ENCODE data around the gene DDI1.

Gene DDI1

GRCh38 chr11:104086621-104087020 is 50.2 kb downstream of the DDI1 start:
- Histone ChIP-seq H3K4me3 (ENCODE audit: low read depth in 1 of 2, low read length in 2 of 2) (no peak overlapping the region), H3K9ac (ENCODE audit: low read length) (no peak overlapping the region)

More at GRCh38 chr11:104086621-104087020, 50.2 kb downstream of the DDI1 start:
- H3K27ac ChIP-seq (ENCODE audit: low read depth, low read length): no peak overlapping the region
- no peaks in the 10 kb centered on the region for H3K4me1 ChIP-seq (ENCODE audit: insufficient read depth, low read length)
- H3K9me3 ChIP-seq (ENCODE audit: low read length): no peaks in the 10 kb centered on the region
- no peaks in the 10 kb centered on the region for H3K27me3 ChIP-seq (ENCODE audit: control insufficient read depth in 1 of 2, insufficient read depth in 2 of 2, low read length in 2 of 2)
- H3K36me3 ChIP-seq (ENCODE audit: insufficient read depth, low read length): no peaks in the 10 kb centered on the region

All from muscle layer of colon (tissue), 2 donors.